Nephron progenitor cell (in vitro differentiated cells): ENCODE results near the gene SPP2.

Experiments
- DNase-seq: peaks from one replicate; pipeline ENCODE4 v3.0.0; 2021
- H3K27ac Mint-ChIP-seq: 2 replicates; pipeline ENCODE4 v1.8.0; 2021; ENCODE audit warnings: mild to moderate bottlenecking, moderate library complexity, mixed read lengths
- H3K27me3 Mint-ChIP-seq: 2 replicates; pipeline ENCODE4 v1.8.0; 2021; ENCODE audit warnings: mild to moderate bottlenecking, low read depth, mixed read lengths; ENCODE audit not compliant: poor library complexity
- H3K36me3 Mint-ChIP-seq: 2 replicates; pipeline ENCODE4 v1.8.0; 2021; ENCODE audit warnings: low read depth, mixed read lengths
- H3K4me1 Mint-ChIP-seq: 2 replicates; pipeline ENCODE4 v1.8.0; 2021; ENCODE audit warnings: mixed read lengths
- H3K4me3 Mint-ChIP-seq: 2 replicates; pipeline ENCODE4 v1.8.0; 2021; ENCODE audit warnings: mild to moderate bottlenecking, moderate library complexity, mixed read lengths
- H3K9me3 Mint-ChIP-seq: 2 replicates; pipeline ENCODE4 v1.8.0; 2021; ENCODE audit warnings: mild to moderate bottlenecking, moderate library complexity, mixed read lengths
- TF ChIP-seq, protein P1 (sequence below): fragments of 200-600 bp; sonication (generic); IDR thresholded peaks from 2 replicates; pipeline ENCODE4 v1.5.0; 2021; ENCODE audit warnings: antibody characterized with exemption

SPP2 gene

GRCh38 chr2:234061624-234062257 is 11.2 kb downstream of the SPP2 start:
- H3K4me3 Mint-ChIP-seq: no peak overlapping the region
- peaks cover 7% of the 10 kb centered on the region for H3K27me3 Mint-ChIP-seq
- DNase-seq: no peak
- peaks cover 4% of the 10 kb centered on the region for H3K9me3 Mint-ChIP-seq
- peaks cover 17% of the 10 kb centered on the region for H3K4me1 Mint-ChIP-seq
- H3K36me3 Mint-ChIP-seq: no peaks in the 10 kb centered on the region
- TF ChIP-seq, protein P1, sequence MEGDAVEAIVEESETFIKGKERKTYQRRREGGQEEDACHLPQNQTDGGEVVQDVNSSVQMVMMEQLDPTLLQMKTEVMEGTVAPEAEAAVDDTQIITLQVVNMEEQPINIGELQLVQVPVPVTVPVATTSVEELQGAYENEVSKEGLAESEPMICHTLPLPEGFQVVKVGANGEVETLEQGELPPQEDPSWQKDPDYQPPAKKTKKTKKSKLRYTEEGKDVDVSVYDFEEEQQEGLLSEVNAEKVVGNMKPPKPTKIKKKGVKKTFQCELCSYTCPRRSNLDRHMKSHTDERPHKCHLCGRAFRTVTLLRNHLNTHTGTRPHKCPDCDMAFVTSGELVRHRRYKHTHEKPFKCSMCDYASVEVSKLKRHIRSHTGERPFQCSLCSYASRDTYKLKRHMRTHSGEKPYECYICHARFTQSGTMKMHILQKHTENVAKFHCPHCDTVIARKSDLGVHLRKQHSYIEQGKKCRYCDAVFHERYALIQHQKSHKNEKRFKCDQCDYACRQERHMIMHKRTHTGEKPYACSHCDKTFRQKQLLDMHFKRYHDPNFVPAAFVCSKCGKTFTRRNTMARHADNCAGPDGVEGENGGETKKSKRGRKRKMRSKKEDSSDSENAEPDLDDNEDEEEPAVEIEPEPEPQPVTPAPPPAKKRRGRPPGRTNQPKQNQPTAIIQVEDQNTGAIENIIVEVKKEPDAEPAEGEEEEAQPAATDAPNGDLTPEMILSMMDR: no peak
- no peak overlapping the region for H3K27ac Mint-ChIP-seq

GRCh38 chr2:234066587-234066986 is 16.1 kb downstream of the SPP2 start:
- H3K9me3 Mint-ChIP-seq: peaks cover 15% of the 10 kb centered on the region
- H3K27ac Mint-ChIP-seq: no peak overlapping the region

DNA sequence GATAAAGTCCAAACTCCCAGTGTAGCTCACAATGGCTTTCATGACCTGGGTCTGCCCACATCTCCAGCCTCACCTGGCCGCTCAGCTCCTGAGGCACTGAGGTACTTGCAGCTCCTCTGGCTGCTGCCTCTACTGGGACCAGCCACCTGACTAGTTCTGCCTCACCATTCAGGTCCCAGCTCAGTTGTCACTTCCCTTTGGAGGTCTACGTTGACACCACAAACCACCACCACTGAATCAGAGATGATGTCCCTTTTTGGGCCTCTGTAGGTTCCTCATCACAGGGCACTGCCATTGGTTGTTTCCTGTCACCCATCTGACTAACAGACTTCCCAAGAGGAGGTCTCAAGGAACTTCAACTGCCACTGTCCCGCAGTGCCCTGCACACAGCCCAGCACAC is 21.2 kb downstream of the SPP2 start:
- no peak for DNase-seq
- TF ChIP-seq, protein P1: no peak
- H3K27me3 Mint-ChIP-seq: peaks cover 4% of the 10 kb centered on the region
- no peak overlapping the region for H3K27ac Mint-ChIP-seq
- peaks cover 21% of the 10 kb centered on the region for H3K4me1 Mint-ChIP-seq
- no peak overlapping the region for H3K4me3 Mint-ChIP-seq
- H3K9me3 Mint-ChIP-seq: peaks cover 15% of the 10 kb centered on the region
- H3K36me3 Mint-ChIP-seq: no peaks in the 10 kb centered on the region

More at GRCh38 chr2:234066587-234066986, 16.1 kb downstream of the SPP2 start:
- H3K36me3 Mint-ChIP-seq: no peaks in the 10 kb centered on the region
- peaks cover 4% of the 10 kb centered on the region for H3K27me3 Mint-ChIP-seq
- H3K4me3 Mint-ChIP-seq: no peak overlapping the region
- TF ChIP-seq, protein P1: no peak
- no peak for DNase-seq
- peaks cover 9% of the 10 kb centered on the region for H3K4me1 Mint-ChIP-seq

DNA sequence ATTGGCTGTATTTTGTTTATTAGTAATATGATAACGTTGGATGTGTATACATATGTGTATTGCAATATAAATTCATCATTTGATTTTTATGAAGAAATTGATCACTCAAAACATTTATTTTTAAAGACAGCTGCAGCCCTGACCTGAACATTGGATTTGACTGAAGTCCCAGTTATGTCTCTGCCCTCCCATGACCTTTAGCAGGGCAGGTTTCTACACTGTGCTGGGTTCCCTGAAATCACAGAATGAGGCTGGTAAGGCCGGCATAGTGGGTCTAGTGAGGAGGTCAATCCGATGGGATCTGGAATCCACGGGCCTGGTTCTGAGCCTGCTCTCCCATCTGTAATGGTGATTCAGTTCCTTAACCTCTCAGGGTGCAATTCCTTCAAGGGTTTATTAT is 22.0 kb downstream of the SPP2 start:
- TF ChIP-seq, protein P1: no peak
- DNase-seq: no peak
- no peaks in the 10 kb centered on the region for H3K36me3 Mint-ChIP-seq
- H3K27ac Mint-ChIP-seq: no peak overlapping the region
- H3K4me1 Mint-ChIP-seq: peaks cover 26% of the 10 kb centered on the region
- H3K4me3 Mint-ChIP-seq: no peak overlapping the region
- H3K27me3 Mint-ChIP-seq: peaks cover 7% of the 10 kb centered on the region
- H3K9me3 Mint-ChIP-seq: peaks cover 15% of the 10 kb centered on the region

DNA sequence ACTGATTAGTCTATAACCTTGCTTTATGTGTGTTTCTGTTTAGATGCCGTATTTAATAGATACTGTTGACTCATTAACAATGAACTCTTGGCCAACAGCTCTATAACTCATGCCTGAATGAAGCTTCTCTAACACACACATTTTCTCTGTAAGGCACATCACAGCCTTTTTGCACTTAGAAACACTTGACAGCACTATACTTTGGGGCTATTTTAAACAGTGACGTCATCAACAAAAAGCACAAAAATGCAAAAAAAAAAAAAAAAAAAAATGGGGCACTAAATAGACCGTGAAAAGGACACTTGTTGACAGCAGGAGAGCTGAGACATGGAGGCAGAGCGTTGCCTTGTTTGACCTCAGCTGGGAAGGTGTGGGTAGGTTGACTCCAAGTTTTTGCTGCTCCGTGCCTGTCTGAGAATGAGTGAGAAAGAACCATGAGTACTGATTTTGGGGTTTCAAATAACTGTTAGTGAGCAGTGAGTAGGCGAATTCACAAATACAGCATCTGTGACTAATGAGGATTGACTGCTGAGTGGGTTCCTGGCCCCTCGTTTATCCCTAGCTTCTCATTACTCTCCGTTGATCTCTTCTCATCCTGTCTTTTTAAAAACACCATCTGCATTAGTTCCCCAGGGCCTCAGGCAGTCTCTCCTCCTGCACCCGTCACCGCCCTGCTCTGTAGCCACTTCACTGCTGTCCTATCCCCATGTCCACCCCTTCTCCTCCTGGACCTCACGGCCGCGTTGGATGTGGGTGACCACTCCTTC is 24.4 kb downstream of the SPP2 start:
- Mint-ChIP-seq H3K27ac (no peak overlapping the region), H3K27me3 (peaks cover 7% of the 10 kb centered on the region), H3K4me1 (peaks cover 26% of the 10 kb centered on the region), H3K36me3 (no peaks in the 10 kb centered on the region), H3K4me3 (peak overlapping the region; percentile 3), H3K9me3 (peaks cover 3% of the 10 kb centered on the region)
- TF ChIP-seq, protein P1: no peak
- no peak for DNase-seq
